H9 (cell line): ENCODE data around the gene C20orf173. TPM values are rescaled to one million over a fixed set of nuclear protein-coding genes. Genes with fewer than 3 reads are reported as not detected.
"Not testable (repeated sequence)": the region's sequence is repeated elsewhere in the genome, so short reads cannot be mapped to it uniquely, and the experiment has no call there.

Source experiments
- DNase-seq: peaks from one replicate; pipeline ENCODE4 v3.0.0-alpha.2; 2017
- H2AFZ ChIP-seq: one replicate; pipeline ENCODE4 v1.6.1; 2013; ENCODE audit warnings: mild to moderate bottlenecking, low read length, control low read depth, moderate library complexity
- H2AK5ac ChIP-seq: 2 replicates; pipeline ENCODE4 v1.6.1; 2013; ENCODE audit warnings: low read length, control low read depth, mixed read lengths; ENCODE audit not compliant: insufficient read length
- H2BK120ac ChIP-seq: one replicate; pipeline ENCODE4 v1.6.1; 2013; ENCODE audit warnings: low read depth, mild to moderate bottlenecking, low read length, control low read depth, inconsistent platforms; ENCODE audit not compliant: poor library complexity, severe bottlenecking
- H2BK12ac ChIP-seq: 2 replicates; pipeline ENCODE4 v1.6.1; 2013; ENCODE audit warnings: low read length, control low read depth, mixed read lengths, low read depth; ENCODE audit not compliant: insufficient read length
- H2BK15ac ChIP-seq: 2 replicates; pipeline ENCODE4 v1.6.1; 2013; ENCODE audit warnings: low read depth, low read length, control low read depth
- H2BK20ac ChIP-seq: one replicate; pipeline ENCODE4 v1.6.1; 2013; ENCODE audit warnings: low read depth, mild to moderate bottlenecking, low read length, control low read depth, inconsistent platforms; ENCODE audit not compliant: poor library complexity, severe bottlenecking
- H2BK5ac ChIP-seq: 2 replicates; pipeline ENCODE4 v1.6.1; 2013; ENCODE audit warnings: low read length, control low read depth, mixed read lengths; ENCODE audit not compliant: insufficient read length
- H3K14ac ChIP-seq: 2 replicates; pipeline ENCODE4 v1.6.1; 2013; ENCODE audit warnings: low read length, control low read depth; ENCODE audit not compliant: insufficient read depth
- H3K18ac ChIP-seq: 2 replicates; pipeline ENCODE4 v1.6.1; 2013; ENCODE audit warnings: low read depth, mild to moderate bottlenecking, mixed read lengths, low read length, control low read depth; ENCODE audit not compliant: insufficient read length
- H3K23ac ChIP-seq: 2 replicates; pipeline ENCODE4 v1.6.1; 2013; ENCODE audit warnings: low read length, control low read depth, mixed read lengths, low read depth; ENCODE audit not compliant: insufficient read length
- H3K23me2 ChIP-seq: 2 replicates; pipeline ENCODE4 v1.6.1; 2013; ENCODE audit warnings: low read depth, mild to moderate bottlenecking, mixed read lengths, low read length, control low read depth; ENCODE audit not compliant: insufficient read length, poor library complexity, severe bottlenecking
- H3K27ac ChIP-seq: 2 replicates; pipeline ENCODE4 v1.5.1; 2013; ENCODE audit warnings: low read length, control low read depth, mixed read lengths, low read depth; ENCODE audit not compliant: insufficient read length
- H3K27me3 ChIP-seq: 2 replicates; pipeline ENCODE4 v1.6.1; 2013; ENCODE audit warnings: low read length, control low read depth, inconsistent platforms; ENCODE audit not compliant: insufficient read depth
- H3K4ac ChIP-seq: 2 replicates; pipeline ENCODE4 v1.6.1; 2013; ENCODE audit warnings: low read depth, mild to moderate bottlenecking, control low read depth, inconsistent platforms, low read length, moderate library complexity
- H3K4me1 ChIP-seq: 2 replicates; pipeline ENCODE4 v1.6.1; 2013; ENCODE audit warnings: low read length, control low read depth, inconsistent platforms; ENCODE audit not compliant: insufficient read depth
- H3K4me2 ChIP-seq: 2 replicates; pipeline ENCODE4 v1.6.1; 2013; ENCODE audit warnings: low read length, control low read depth, mixed read lengths; ENCODE audit not compliant: insufficient read length, insufficient read depth
- H3K56ac ChIP-seq: 2 replicates; pipeline ENCODE4 v1.6.1; 2013; ENCODE audit warnings: low read depth, mild to moderate bottlenecking, mixed read lengths, low read length, control low read depth; ENCODE audit not compliant: insufficient read length
- H3K79me1 ChIP-seq: 2 replicates; pipeline ENCODE4 v1.6.1; 2013; ENCODE audit warnings: low read depth, mild to moderate bottlenecking, moderate library complexity, low read length, control low read depth, inconsistent platforms; ENCODE audit not compliant: insufficient read depth, poor library complexity, severe bottlenecking
- H3K79me2 ChIP-seq: 2 replicates; pipeline ENCODE4 v1.6.1; 2013; ENCODE audit warnings: low read length, control low read depth, inconsistent platforms; ENCODE audit not compliant: insufficient read depth
- H3K9ac ChIP-seq: 2 replicates; pipeline ENCODE4 v1.6.1; 2013; ENCODE audit warnings: low read length, control low read depth, mixed read lengths; ENCODE audit not compliant: insufficient read length; ENCODE audit errors: extremely low read depth
- H3K9me3 ChIP-seq: one replicate; pipeline ENCODE4 v1.6.1; 2013; ENCODE audit warnings: low read depth, low read length, inconsistent platforms; ENCODE audit not compliant: control insufficient read depth
- H3T11ph ChIP-seq: one replicate; pipeline ENCODE4 v1.6.1; 2013; ENCODE audit warnings: mild to moderate bottlenecking, low read length, control low read depth, inconsistent platforms
- H4K20me1 ChIP-seq: one replicate; pipeline ENCODE4 v1.6.1; 2013; ENCODE audit not compliant: control insufficient read depth, insufficient read length, insufficient read depth
- H4K5ac ChIP-seq: 2 replicates; pipeline ENCODE4 v1.6.1; 2013; ENCODE audit warnings: low read depth, mild to moderate bottlenecking, mixed read lengths, low read length, control low read depth; ENCODE audit not compliant: insufficient read length
- H4K8ac ChIP-seq: replicated peaks from 2 replicates; pipeline ENCODE4 v1.6.1; 2013; ENCODE audit warnings: low read length, control low read depth, mixed read lengths, low read depth; ENCODE audit not compliant: insufficient read length
- H4K91ac ChIP-seq: 2 replicates; pipeline ENCODE4 v1.6.1; 2013; ENCODE audit warnings: low read depth, mild to moderate bottlenecking, moderate library complexity, mixed read lengths, low read length, control low read depth; ENCODE audit not compliant: insufficient read length
- H3K27ac Mint-ChIP-seq, 3 experiments: 2 replicates in 2 of 3; 3 replicates in 1 of 3; pipeline ENCODE4 v1.8.0; 2020 to 2021; ENCODE audit warnings: mixed read lengths in 3 of 3, mild to moderate bottlenecking in 1 of 3, moderate library complexity in 1 of 3
- H3K27me3 Mint-ChIP-seq: 2 replicates; pipeline ENCODE4 v1.8.0; 2021; ENCODE audit warnings: low read depth, mild to moderate bottlenecking, moderate library complexity, mixed read lengths
- H3K36me3 Mint-ChIP-seq, 3 experiments: 2 replicates in 2 of 3; 3 replicates in 1 of 3; pipeline ENCODE4 v1.8.0; 2020 to 2021; ENCODE audit warnings: low read depth in 3 of 3, mixed read lengths in 3 of 3; ENCODE audit not compliant: insufficient read depth in 1 of 3
- H3K4me1 Mint-ChIP-seq, 2 experiments: 2 replicates each; pipeline ENCODE4 v1.8.0; 2020; ENCODE audit warnings: mixed read lengths in 2 of 2
- H3K4me3 Mint-ChIP-seq, 2 experiments: 2 replicates in 1 of 2; 3 replicates in 1 of 2; pipeline ENCODE4 v1.8.0; 2020 to 2021; ENCODE audit warnings: mild to moderate bottlenecking in 2 of 2, mixed read lengths in 2 of 2, moderate library complexity in 1 of 2
- H3K9me3 Mint-ChIP-seq, 2 experiments: 2 replicates in 1 of 2; 3 replicates in 1 of 2; pipeline ENCODE4 v1.8.0; 2020; ENCODE audit warnings: mild to moderate bottlenecking in 2 of 2, mixed read lengths in 2 of 2, moderate library complexity in 1 of 2
- CTCF ChIP-seq: fragments of 200-600 bp; sonication (generic); conservative IDR thresholded peaks from 3 replicates; pipeline ENCODE4 v1.8.0; 2021; ENCODE audit warnings: antibody characterized with exemption, mild to moderate bottlenecking
- WGBS: extraction: QIAGEN DNeasy Blood & Tissue Kit; methylation state at CpG from one replicate; pipeline ENCODE4 v1.1.7; 2013; ENCODE audit warnings: missing lambda C conversion rate, low lambda C conversion rate, mixed read lengths; ENCODE audit not compliant: insufficient read length; ENCODE audit errors: extremely low coverage; 5-methylcytosine and 5-hydroxymethylcytosine counted together
- total RNA-seq: library from RNA; stranded (reverse); gene quantifications from 2 replicates; pipeline ENCODE4 v1.2.1, GENCODE V29; 2021

Gene C20orf173
- total RNA-seq, 1 experiment from 2014 or later, result not detected

DNA sequence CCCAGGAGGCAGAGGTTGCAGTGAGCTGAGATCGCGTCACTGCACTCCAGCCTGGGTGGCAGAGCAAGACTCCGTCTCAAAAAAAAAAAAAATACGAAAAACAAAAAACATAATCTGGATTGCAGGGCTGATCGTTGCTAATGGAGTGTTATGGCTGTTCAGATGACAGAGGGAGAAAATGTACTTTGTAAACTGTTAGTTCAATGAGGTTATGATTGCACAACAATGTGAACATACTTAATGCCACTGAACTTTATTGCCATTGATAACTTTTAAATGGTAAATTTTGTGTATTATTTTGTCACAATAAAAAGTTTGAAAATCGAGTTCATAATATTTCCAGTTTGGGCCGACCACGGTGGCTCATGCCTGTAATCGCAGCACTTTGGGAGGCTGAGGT, 10.5 kb downstream of the C20orf173 start:
- no peak overlapping the region for H3K14ac ChIP-seq
- no peak for TF ChIP-seq CTCF
- peak overlapping the region in 1 of 3 experiments; percentile 49; a peak in 1 of 7 replicates for H3K27ac Mint-ChIP-seq

DNA sequence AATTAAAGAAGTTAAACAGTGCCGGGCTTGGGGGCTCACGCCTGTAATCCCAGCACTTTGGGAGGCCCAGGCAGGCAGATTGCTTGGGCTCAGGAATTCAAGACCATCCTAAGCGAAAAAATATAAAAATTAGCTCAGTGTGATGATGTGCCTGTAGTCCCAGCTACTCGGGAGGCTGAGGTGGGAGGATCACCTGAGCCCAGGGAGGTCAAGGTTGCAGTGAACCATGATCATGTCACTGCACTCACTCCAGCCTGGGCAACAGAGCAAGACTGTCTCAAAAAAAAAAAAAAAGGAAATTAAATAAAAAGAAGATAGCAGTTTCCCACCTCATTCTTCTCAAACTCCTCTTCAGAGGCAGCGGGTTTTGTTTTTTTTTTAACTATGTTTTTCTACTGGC, 11.7 kb downstream of the C20orf173 start:
- not testable (repeated sequence) for H3K27ac ChIP-seq, H3K4me1 Mint-ChIP-seq, H4K20me1 ChIP-seq, H3K27me3 Mint-ChIP-seq, H2BK15ac ChIP-seq, H3K4ac ChIP-seq, H3K9me3 Mint-ChIP-seq, H3K79me2 ChIP-seq, H3K18ac ChIP-seq, H3K36me3 Mint-ChIP-seq, H3K27me3 ChIP-seq, H2BK120ac ChIP-seq, H4K8ac ChIP-seq, H2AK5ac ChIP-seq, H3K23ac ChIP-seq, H3T11ph ChIP-seq, H3K23me2 ChIP-seq, H3K14ac ChIP-seq, H4K91ac ChIP-seq, H3K79me1 ChIP-seq, H3K4me2 ChIP-seq, H3K9ac ChIP-seq, H3K4me1 ChIP-seq, H3K9me3 ChIP-seq, H3K27ac Mint-ChIP-seq, H2BK5ac ChIP-seq, H3K4me3 Mint-ChIP-seq, H4K5ac ChIP-seq, H2BK12ac ChIP-seq, DNase-seq, H2AFZ ChIP-seq, H2BK20ac ChIP-seq, H3K56ac ChIP-seq
- no CpG with 5 or more reads among the region's 5 CpGs for WGBS

More for the DNA sequence above, 10.5 kb downstream of the C20orf173 start:
- H3K36me3 Mint-ChIP-seq, result peaks cover 0 to 3% (median 3%) of the 10 kb centered on the region in 3 experiments; a peak in 5 of 7 replicates
- no peak overlapping the region for H2BK15ac ChIP-seq
- no peak overlapping the region for H2BK20ac ChIP-seq
- H3K56ac ChIP-seq, result no peak overlapping the region
- no peak overlapping the region for H4K91ac ChIP-seq
- no peak overlapping the region for H3K9ac ChIP-seq
- H3K27me3 Mint-ChIP-seq, result peaks cover 2% of the 10 kb centered on the region; the same call in 1 of the 2 replicates
- H3K23ac ChIP-seq, result no peak overlapping the region
- no peak overlapping the region for H2AK5ac ChIP-seq
- H3K27me3 ChIP-seq, result no peaks in the 10 kb centered on the region
- no peak overlapping the region for H3T11ph ChIP-seq
- no peak overlapping the region for H3K27ac ChIP-seq
- no peak overlapping the region for H2BK5ac ChIP-seq
- H3K18ac ChIP-seq, result no peak overlapping the region
- H3K4ac ChIP-seq, result no peak overlapping the region
- H3K4me3 Mint-ChIP-seq, result no peak overlapping the region
- no peaks in the 10 kb centered on the region for H4K20me1 ChIP-seq
- no peak overlapping the region for H2BK120ac ChIP-seq
- no peaks in the 10 kb centered on the region for H3K79me2 ChIP-seq
- no peaks in the 10 kb centered on the region for H3K23me2 ChIP-seq
- H3K9me3 Mint-ChIP-seq, result no peaks in the 10 kb centered on the region
- no peak overlapping the region for H2BK12ac ChIP-seq
- no peak overlapping the region for H2AFZ ChIP-seq
- H4K5ac ChIP-seq, result no peak overlapping the region
- H3K4me2 ChIP-seq, result no peak overlapping the region
- no CpG with 5 or more reads among the region's 9 CpGs for WGBS
- H3K79me1 ChIP-seq, result no peaks in the 10 kb centered on the region
- no peaks in the 10 kb centered on the region for H3K4me1 ChIP-seq
- DNase-seq, result no peak
- no peaks in the 10 kb centered on the region for H3K4me1 Mint-ChIP-seq
- H4K8ac ChIP-seq, result no peak overlapping the region
- no peaks in the 10 kb centered on the region for H3K9me3 ChIP-seq
